Small intestine (tissue), 7 donors: ENCODE data around the gene MAP3K5. TPM values are rescaled to one million over a fixed set of nuclear protein-coding genes. Genes with fewer than 3 reads are reported as not detected.
"Not testable (repeated sequence)": the region's sequence is repeated elsewhere in the genome, so short reads cannot be mapped to it uniquely, and the experiment has no call there.

Source experiments
- DNase-seq, 2 donors: peaks; one replicate each; pipeline versions ENCODE4 v3.0.0 to v3.0.0-alpha.2; 2013
- FAIRE-seq: peaks from 2 replicates; lab custom pipeline; 2012; peaks lifted over from hg19 to GRCh38; lab: Jason Lieb, UNC
- H3K27ac ChIP-seq, 3 donors: one replicate each; pipeline ENCODE4 v1.5.1; 2013; ENCODE audit warnings: low read length in 2 of 3, mild to moderate bottlenecking in 2 of 3, control low read depth in 1 of 3, inconsistent platforms in 1 of 3, low read depth in 1 of 3, moderate library complexity in 1 of 3
- H3K27me3 ChIP-seq, 3 donors: one replicate each; pipeline ENCODE4 v1.6.1; 2013; ENCODE audit warnings: low read length in 3 of 3, inconsistent platforms in 1 of 3; ENCODE audit not compliant: control insufficient read depth in 3 of 3, insufficient read depth in 3 of 3
- H3K36me3 ChIP-seq, 3 donors: one replicate each; pipeline ENCODE4 v1.6.1; 2013; ENCODE audit warnings: low read length in 3 of 3, inconsistent platforms in 1 of 3, low read depth in 1 of 3, mild to moderate bottlenecking in 1 of 3, moderate library complexity in 1 of 3; ENCODE audit not compliant: control insufficient read depth in 3 of 3, insufficient read depth in 2 of 3
- H3K4me1 ChIP-seq, 3 donors: one replicate each; pipeline ENCODE4 v1.6.1; 2013; ENCODE audit warnings: low read length in 2 of 3, inconsistent platforms in 1 of 3, low read depth in 1 of 3, mild to moderate bottlenecking in 1 of 3, moderate library complexity in 1 of 3; ENCODE audit not compliant: control insufficient read depth in 3 of 3, insufficient read depth in 2 of 3
- H3K4me3 ChIP-seq, 3 donors: one replicate each; pipeline ENCODE4 v1.5.1; 2013; ENCODE audit warnings: low read length in 3 of 3, control low read depth in 1 of 3, inconsistent platforms in 1 of 3, low read depth in 1 of 3, mild to moderate bottlenecking in 1 of 3, moderate library complexity in 1 of 3
- H3K9me3 ChIP-seq, 2 donors: one replicate each; pipeline ENCODE4 v1.6.1; 2013; ENCODE audit warnings: low read depth in 1 of 2, low read length in 1 of 2; ENCODE audit not compliant: control insufficient read depth in 2 of 2, insufficient read depth in 1 of 2
- WGBS, 3 donors: extraction: QIAGEN DNeasy Blood & Tissue Kit; methylation state at CpG; one replicate each; pipeline ENCODE4 v1.1.7; 2013; 5-methylcytosine and 5-hydroxymethylcytosine counted together
- polyA plus RNA-seq, 4 donors: library from polyadenylated mRNA; stranded (reverse) in 3 of 4; unstranded in 1 of 4; fragments of 200-250 nt in 3 of 4; fragments of 120-200 nt in 1 of 4; gene quantifications; one replicate each; pipeline versions ENCODE4 v1.2.1 to v1.2.3, GENCODE V29; 2013
- donor health status: healthy with polysubstance abuse.
- donor health status: control.
- donor health status: control.
- donor health status: Bipolar disorder and iron deficiency.
- donor health status: healthy.

MAP3K5 gene
- polyA plus RNA-seq, 4 donors: 5.4 to 9.5 (median 7.0) TPM

DNA sequence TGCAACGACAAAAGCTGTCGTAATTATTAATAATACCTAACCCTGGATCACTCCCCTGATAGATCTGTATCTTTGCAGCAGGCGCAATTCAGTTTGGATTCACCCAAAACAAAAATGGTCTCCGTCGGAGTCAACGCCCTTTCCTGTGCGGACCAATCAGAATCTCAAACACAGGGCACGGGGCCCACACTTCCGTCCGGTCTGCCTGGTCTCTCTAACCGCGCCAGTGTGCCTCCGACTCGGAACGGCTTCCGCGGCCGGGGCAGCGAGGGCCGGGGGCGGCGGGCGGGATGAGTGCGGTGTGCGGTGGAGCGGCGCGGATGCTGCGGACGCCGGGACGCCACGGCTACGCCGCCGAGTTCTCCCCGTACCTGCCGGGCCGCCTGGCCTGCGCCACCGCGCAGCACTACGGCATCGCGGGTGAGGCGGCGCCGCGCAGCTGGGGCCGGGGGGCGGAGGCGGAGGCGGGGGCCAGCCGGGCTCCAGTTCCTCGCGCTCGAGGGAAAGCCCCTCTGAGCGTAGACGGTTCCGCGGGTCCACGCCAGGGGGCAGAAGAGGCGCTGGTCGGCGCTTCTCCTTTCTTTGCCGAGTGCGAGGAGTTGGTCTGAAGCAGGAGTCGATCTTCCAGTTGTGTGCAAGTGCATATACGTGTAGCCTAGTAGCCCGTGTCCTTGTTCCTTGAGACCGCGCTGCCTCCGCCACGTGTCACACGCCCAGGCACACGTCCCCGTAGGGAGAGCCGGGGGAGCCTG lies 30.3 kb upstream of the MAP3K5 start, which contains the start of gene PEX7:
Gene PEX7, plus strand, starts transcription at position 217 of the 752 bp plus-strand sequence. Its CDS starts 74 bp downstream, at position 291.
- no peaks in the 10 kb centered on the region for H3K9me3 ChIP-seq
- DNase-seq: peak; percentile 95 to 97
- peak within 1 kb of the TSS; percentile 76 to 90 (median 87) for H3K4me3 ChIP-seq
- no peak for FAIRE-seq
- H3K27me3 ChIP-seq: peaks cover 0 to 2% (median 0%) of the 10 kb centered on the region in 3 donors
- H3K4me1 ChIP-seq: peaks cover 0 to 12% (median 0%) of the 10 kb centered on the region in 3 donors
- H3K36me3 ChIP-seq: peaks cover 0 to 11% (median 2%) of the 10 kb centered on the region in 3 donors
- peak within 1 kb of the TSS; percentile 53 to 93 (median 92) for H3K27ac ChIP-seq
- 0 to 1% (median 1%) methylated on average over 59 to 78 of the region's 78 CpGs for WGBS, 3 donors

DNA sequence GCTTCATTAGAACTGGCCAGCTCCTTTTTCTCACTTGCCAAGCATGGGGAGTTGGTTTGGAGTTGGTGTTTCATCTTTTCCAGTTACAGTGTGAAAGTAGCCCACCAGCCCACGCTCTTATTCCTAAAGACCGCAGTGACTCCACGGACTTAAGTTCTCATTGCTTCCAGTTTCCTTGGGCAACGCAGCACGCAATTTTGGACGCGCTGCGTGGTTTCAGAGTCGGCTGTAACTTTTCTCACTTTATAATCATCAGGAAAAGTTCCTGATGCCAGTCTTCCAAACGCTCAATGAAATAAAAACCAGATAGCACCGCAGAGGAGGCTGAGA lies 29.7 kb upstream of the MAP3K5 start:
- H3K4me1 ChIP-seq: peaks cover 0 to 12% (median 0%) of the 10 kb centered on the region in 3 donors
- peak overlapping the region; percentile 76 to 90 (median 87) for H3K4me3 ChIP-seq
- peak overlapping the region; percentile 48 to 92 (median 53) for H3K27ac ChIP-seq
- DNase-seq: no peak
- H3K27me3 ChIP-seq: peaks cover 0 to 2% (median 0%) of the 10 kb centered on the region in 3 donors
- no peaks in the 10 kb centered on the region for H3K9me3 ChIP-seq
- peaks cover 0 to 11% (median 2%) of the 10 kb centered on the region in 3 donors for H3K36me3 ChIP-seq
- WGBS, 3 donors: 0 to 1% (median 0%) methylated on average over 11 of the region's 11 CpGs
- FAIRE-seq: no peak

DNA sequence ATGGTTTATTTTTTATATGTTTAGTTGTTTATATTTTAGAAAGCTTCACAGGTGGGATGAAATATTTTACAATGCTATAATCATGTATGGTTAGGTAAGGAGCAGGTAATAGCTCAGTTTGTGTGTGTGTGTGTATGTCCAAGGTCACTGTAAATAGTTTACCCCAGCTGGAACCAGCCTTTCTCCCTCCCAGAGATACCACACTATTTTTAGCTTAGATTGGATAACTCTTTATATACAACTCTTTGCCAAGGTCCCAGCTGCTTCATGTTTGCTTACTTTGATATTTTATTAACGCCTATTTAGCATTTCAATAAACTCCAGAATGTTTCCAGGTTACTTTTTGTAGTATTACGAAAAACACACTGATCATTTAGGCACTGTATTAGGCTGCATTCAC lies 28.3 kb upstream of the MAP3K5 start:
- FAIRE-seq: no peak
- Histone ChIP-seq H3K27me3 (peaks cover 0 to 2% (median 0%) of the 10 kb centered on the region in 3 donors), H3K36me3 (peaks cover 0 to 6% (median 0%) of the 10 kb centered on the region in 3 donors), H3K27ac (no peak overlapping the region), H3K4me3 (no peak overlapping the region), H3K4me1 (peaks cover 0 to 12% (median 0%) of the 10 kb centered on the region in 3 donors), H3K9me3 (no peaks in the 10 kb centered on the region)
- DNase-seq: no peak
- WGBS, 3 donors: 65 to 70% (median 68%) methylated on average over 2 of the region's 2 CpGs

DNA sequence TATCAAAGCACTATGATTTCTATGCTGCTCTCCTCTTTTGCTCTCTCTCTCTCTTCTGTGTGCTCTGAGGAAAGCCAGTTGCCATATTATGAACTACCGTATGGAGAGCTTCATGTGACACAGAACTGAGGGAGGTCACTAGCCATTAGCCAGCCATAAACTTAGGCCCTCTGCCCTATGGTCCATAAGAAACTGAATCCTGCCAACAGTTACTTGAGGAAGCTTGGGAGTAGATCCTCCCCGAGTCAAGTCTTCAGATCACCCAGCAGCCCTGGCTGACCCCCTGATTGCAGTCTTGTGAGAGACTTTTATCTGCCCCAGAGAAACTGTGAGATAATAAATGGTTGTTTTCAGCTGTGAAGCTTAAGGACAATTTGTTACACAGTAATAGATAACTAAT lies 24.4 kb upstream of the MAP3K5 start:
- WGBS, 3 donors: 45 to 82% (median 62%) methylated on average over 2 of the region's 2 CpGs
- FAIRE-seq (no peak), DNase-seq (no peak)
- Histone ChIP-seq H3K36me3 (no peaks in the 10 kb centered on the region), H3K9me3 (no peaks in the 10 kb centered on the region), H3K4me1 (peaks cover 0 to 4% (median 0%) of the 10 kb centered on the region in 3 donors), H3K27ac (no peak overlapping the region), H3K27me3 (peaks cover 0 to 2% (median 0%) of the 10 kb centered on the region in 3 donors), H3K4me3 (no peak overlapping the region)

DNA sequence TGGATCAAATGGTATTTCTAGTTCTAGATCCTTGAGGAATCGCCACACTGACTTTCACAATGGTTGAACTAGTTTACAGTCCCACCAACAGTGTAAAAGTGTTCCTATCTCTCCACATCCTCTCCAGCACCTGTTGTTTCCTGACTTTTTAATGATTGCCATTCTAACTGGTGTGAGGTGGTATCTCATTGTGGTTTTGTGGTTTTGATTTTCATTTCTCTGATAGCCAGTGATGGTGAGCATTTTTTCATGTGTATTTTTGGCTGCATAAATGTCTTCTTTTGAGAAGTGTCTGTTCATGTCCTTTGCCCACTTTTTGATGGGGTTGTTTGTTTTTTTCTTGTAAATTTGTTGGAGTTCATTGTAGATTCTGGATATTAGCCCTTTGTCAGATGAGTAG lies 23.3 kb upstream of the MAP3K5 start:
- not testable (repeated sequence) for H3K9me3 ChIP-seq, H3K4me1 ChIP-seq, H3K27me3 ChIP-seq, H3K4me3 ChIP-seq, FAIRE-seq, DNase-seq, H3K27ac ChIP-seq, H3K36me3 ChIP-seq
- WGBS, 3 donors: 67 to 91% (median 87%) methylated on average over 1 of the region's 1 CpG

DNA sequence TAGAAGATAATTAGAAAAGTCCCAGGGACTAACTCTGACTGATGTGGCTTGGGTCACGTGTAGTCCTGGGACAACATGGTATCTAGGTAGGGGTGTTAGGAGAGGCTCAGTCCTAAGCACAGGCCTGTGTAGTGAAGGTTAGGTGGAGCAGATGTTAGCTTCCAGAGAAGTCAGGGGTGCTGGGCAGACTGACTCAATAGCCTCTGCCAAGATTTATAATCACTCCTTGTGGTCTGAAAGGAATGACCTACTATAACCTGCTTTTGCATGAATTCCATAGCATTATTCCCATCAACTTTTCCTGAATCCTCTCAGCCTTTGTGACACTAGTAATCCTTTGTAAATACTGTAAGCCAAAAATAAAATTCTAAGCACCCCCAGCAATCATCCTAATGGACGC lies 19.9 kb upstream of the MAP3K5 start:
- Histone ChIP-seq H3K27me3 (no peaks in the 10 kb centered on the region), H3K9me3 (no peaks in the 10 kb centered on the region), H3K4me3 (no peak overlapping the region), H3K4me1 (no peaks in the 10 kb centered on the region), H3K36me3 (no peaks in the 10 kb centered on the region), H3K27ac (no peak overlapping the region)
- FAIRE-seq: no peak
- whole genome bisulfite sequencing, 3 donors: 84 to 89% (median 87%) methylated on average over 2 of the region's 2 CpGs
- DNase-seq: no peak

DNA sequence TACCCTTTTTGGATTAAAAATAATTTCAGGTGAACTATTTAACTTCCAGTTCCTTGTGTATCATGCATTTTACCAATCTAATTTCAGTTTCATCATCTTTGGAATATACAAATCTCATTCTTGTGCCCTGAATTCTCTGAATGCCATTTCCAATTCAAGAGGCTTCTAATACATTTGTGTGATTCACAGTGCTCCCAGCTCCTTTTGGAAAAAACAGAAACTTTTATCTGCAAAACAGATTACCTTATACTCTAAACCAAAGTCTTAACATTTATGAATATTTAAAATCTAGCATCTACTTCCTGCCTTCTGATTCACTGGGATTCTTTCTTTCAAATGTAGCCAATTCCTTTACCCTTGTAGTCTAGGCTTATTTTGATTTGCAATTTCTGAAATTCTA lies 19.0 kb upstream of the MAP3K5 start:
- Histone ChIP-seq H3K27me3 (no peaks in the 10 kb centered on the region), H3K4me1 (no peaks in the 10 kb centered on the region), H3K9me3 (no peaks in the 10 kb centered on the region), H3K4me3 (no peak overlapping the region), H3K27ac (no peak overlapping the region), H3K36me3 (no peaks in the 10 kb centered on the region)
- no peak for FAIRE-seq
- no peak for DNase-seq

DNA sequence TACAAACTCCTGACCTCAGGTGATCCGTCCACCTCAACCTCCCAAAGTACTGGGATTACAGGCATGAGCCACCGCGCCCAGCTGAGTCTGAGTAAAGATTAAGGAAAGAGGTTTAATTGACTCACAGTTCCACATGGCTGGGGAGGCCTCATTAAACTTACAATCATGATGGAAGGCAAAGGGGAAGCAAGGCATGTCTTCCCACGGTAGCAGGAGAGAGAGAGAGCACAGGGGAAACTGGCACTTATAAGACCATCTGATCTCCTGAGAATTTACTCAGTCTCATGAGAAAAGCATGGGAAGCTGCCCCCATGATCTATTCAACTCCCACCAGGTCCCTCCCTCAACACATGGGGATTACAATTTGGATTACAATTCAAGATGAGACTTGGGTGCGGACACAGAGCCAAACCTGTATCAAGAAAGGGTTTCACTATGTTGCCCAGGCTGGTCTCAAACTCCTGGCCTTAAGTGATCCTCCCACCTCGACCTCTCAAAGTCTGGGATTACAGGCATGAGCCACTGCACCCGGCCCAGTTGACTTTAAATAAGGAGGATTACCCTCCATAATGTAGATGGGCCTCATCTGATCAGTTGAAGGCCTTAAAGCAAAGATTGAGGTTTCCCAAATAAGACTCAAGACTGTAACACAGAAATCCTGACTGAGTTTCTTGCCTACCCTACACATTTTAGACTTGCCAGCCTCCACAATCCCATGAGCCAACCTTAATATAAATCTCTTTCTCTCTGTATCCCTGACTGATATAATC lies 17.0 kb upstream of the MAP3K5 start:
- 86 to 88% (median 86%) methylated on average over 7 of the region's 7 CpGs for whole genome bisulfite sequencing, 3 donors
- FAIRE-seq: no peak
- no peaks in the 10 kb centered on the region for H3K9me3 ChIP-seq
- no peak overlapping the region for H3K4me3 ChIP-seq
- no peaks in the 10 kb centered on the region for H3K36me3 ChIP-seq
- no peak overlapping the region for H3K27ac ChIP-seq
- DNase-seq: no peak
- no peaks in the 10 kb centered on the region for H3K4me1 ChIP-seq
- no peaks in the 10 kb centered on the region for H3K27me3 ChIP-seq
